T-helper 2 cell (primary cell): ENCODE measurements around the gene AMELY.
"Not testable (repeated sequence)": the region's sequence is repeated elsewhere in the genome, so short reads cannot be mapped to it uniquely, and the experiment has no call there.

Source experiments
- DNase-seq, 5 experiments: peaks; one replicate each; pipeline versions ENCODE4 v3.0.0 to v3.0.0-alpha.2; 2012 to 2022
- total RNA-seq, 2 donors: gene quantifications; one replicate each; lab custom pipeline; 2026; lab: John Stamatoyannopoulos, UW

AMELY gene, protein sequence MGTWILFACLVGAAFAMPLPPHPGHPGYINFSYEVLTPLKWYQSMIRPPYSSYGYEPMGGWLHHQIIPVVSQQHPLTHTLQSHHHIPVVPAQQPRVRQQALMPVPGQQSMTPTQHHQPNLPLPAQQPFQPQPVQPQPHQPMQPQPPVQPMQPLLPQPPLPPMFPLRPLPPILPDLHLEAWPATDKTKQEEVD
- 0 reads per million in 2 donors for total RNA-seq

GRCh38 chrY:6911253-6911881 lies at the start of gene AMELY:
AMELY (minus strand) TSS chrY:6911752; CDS start chrY:6872608, 39,144 bp downstream.
- DNase-seq, result no peak

- no peak for DNase-seq
These were observed 38.4 kb upstream of the AMELY start for GRCh38 chrY:6949947-6950346.

GRCh38 chrY:6948378-6948777 lies 36.8 kb upstream of the AMELY start:
- no peak for DNase-seq

DNA sequence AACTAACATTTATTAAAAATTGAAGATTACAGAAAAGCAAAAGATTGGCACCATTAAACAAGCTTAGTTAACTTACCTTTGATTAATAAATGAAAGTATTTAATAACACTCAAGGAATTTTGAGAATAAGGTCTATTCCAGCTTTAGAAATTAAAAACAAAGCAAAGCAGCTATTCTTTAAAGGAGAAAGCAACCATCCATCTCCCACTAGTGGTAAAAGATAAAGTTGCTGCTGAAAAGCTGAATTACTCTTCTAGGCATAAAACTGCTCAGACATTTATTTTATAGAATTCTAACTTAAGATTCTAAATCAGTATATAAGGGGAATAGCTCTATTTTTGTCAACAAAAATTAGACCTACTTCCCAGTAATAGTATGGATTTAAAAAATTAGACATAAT lies 36.1 kb upstream of the AMELY start:
- DNase-seq, result no peak

- no peak for DNase-seq
These were observed 23.9 kb upstream of the AMELY start for GRCh38 chrY:6935497-6935896.

DNA sequence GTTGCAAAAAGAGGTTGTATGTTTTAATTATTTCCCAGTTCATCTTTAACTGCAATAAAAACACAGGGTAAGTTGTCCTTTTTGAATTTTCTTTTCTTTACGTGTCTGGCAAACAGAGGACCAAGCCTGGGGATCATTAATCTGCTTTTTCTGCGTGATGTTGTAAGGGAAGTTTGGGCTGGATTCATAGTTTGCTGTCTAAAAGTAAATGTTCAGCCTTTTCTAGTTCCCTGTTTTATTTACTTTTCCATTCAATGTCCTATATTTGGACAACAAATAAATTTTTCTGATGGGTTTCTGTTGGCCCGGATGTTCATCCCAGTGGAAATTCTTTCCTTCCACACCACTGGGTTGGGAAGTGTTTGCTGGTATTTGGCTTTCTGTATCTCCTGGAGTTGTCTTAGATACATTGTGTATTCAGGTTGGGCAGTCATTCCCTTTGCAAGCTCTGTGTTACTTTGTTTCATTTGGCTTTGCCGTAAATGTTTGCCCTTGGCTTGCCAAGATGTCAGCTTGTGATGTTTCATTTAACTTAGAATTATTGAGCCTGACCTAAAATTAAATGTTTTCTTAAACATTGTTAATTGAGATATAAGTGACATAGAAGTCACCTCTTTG lies 20.3 kb upstream of the AMELY start:
- DNase-seq, result no peak

- no peak for DNase-seq
These were observed 17.7 kb upstream of the AMELY start for GRCh38 chrY:6929237-6929636.

- no peak for DNase-seq
These were observed 16.7 kb upstream of the AMELY start for GRCh38 chrY:6928265-6928664.

DNA sequence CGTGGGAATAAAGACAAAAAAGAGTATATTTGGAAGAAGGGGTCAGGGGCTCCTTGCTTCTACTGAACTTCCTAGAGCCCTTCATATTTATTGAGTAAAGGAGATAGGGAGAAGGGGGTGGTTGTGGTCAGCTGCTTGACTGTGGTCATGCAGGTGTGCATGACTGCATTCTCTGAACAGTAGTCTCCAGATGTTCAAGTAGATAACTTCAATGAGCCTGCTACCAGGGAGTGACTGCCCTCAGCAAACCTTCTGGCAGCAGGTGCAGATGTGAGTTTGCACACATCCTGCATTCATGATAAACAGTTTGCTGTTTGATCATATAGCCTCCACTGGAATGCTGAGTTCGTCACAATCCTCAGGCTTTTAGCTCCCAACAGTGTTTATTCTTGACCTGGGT lies 9.5 kb upstream of the AMELY start:
- no peak for DNase-seq

- no peak for DNase-seq
These were observed 1.8 kb upstream of the AMELY start for GRCh38 chrY:6913362-6913761.

DNA sequence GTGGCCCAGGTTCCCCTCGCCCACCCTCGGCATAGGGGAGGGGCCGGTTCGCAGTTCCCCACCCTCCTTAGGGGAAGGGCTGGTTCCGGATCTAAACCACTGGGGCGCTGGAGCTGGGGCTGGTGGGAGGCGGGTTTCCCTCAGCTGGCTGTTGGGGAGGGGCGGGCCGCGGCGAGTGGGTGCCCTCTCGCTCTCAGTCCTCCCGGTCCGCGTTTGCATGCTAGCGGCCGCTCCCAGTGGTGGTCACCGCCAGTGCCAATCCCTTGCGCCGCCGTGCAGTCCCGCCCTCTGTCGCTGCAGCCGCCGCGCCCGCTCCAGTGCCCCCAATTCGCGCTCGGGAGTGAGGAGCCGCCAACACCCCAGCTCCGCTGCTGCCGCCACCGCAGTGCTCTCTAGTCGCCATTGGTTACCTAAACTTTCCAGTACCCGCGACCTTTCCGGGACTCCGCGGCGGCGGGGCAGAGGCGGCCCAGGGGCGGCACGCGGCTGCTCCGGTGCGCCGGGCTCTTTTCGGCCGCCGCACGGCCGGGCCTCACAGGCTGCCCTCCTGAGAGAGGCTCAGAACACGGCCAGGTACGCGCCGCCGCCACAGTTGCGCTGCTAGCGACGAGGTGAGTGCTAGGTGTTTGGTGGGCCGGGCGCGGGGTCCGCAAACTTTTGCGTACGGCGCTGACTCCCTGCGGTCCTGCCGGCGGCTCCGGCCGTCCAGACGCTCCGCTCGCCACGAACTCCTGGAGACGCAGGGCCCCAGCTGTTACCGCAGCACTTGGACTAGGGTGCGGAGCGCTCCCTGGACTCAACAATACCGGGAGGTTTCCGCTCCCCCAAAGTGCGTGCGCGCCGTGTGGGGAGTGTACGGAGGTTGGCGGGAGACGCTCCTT lies 940 bp downstream of the AMELY start, which contains the start of gene TBL1Y:
Gene TBL1Y, plus strand, starts transcription at position 326 of the 881 bp plus-strand sequence. CDS start 114,388 bp downstream, outside the sequence.
- DNase-seq, result no peak

- DNase-seq, result no peak
These were observed 1.7 kb downstream of the AMELY start for GRCh38 chrY:6909856-6910255.

- peak in 1 of 5 experiments; percentile 3 for DNase-seq
These were observed 2.4 kb downstream of the AMELY start for GRCh38 chrY:6909118-6909521.

DNA sequence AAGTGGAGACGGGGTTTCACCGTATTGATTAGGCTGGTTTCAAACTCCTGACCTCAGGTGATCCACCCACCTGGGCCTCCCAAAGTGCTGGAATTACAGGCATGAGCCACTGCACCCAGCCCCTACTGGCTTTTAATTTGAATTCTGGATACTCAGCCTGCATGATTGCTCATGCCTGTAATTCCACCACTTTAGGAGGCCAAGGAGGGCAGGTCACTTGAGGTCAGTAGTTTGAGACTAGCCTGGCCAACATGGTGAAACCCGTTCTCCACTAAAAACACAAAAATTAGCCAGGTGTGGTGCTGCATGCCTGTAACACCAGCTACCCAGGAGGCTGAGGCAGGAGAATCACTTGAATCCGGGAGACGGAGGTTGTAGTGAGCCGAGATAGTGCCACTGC lies 3.5 kb downstream of the AMELY start:
- not testable (repeated sequence) for DNase-seq

GRCh38 chrY:6907591-6907990 lies 4.0 kb downstream of the AMELY start:
- no peak for DNase-seq

DNA sequence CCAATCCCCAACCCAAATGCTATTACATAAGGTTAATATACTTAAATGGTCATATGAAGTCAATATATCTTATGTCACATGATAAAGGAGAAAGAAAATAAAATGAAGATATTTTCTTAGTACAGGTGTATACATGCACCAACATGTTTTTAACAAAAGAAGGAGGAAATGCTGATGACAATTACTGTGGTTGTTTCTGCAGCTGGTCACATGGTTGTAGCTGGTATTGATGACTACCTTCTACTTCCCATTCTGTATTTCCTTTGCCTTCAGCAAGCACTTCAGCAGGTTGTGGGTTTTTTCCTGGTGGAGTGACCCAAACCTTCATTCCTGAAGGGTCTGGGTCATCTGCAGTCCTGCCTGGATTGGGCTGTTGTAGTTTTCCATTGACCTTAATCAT lies 9.4 kb downstream of the AMELY start:
- DNase-seq, result not testable (repeated sequence)

DNA sequence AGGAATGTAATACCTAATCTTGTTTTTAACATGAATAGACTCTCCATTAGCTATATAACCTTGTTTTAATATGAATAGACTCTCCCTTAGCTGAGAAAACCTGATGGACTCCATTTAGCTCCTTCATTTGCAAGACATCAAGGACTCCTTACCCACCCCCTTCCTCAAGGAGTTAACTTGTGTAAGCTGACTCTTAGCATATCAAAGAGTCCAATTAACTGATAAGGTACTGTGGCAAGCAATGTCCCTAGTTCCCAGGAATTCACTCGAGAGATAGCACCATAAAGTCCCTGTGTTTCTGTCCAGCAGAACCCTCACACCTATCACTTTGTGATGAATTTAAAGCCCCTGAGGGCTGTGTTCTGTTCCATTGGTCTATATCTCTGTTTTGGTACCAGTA lies 16.3 kb downstream of the AMELY start:
- no peak for DNase-seq

GRCh38 chrY:6894496-6894895 lies 17.1 kb downstream of the AMELY start:
- DNase-seq, result no peak

DNA sequence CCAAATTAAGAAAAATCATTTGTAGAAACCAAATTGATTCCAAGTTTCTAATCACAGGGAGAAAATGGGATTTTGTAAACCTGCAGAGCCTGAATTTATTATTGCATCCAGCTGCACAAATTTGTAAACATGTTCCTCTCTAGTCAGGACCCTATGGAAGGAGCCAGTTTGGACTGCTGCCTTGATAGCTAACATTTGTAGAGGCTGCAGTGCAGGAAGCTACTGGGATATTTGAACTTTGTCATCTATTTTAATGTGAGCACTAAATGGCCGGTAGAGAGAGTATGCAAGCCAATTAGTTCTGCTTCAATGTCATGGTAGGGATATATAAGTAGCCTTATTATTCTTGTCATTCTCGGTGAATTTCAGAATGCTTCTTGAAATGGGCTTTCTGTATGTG lies 62.2 kb downstream of the AMELY start:
- no peak for DNase-seq

- DNase-seq, result not testable (repeated sequence)
These were observed 68.9 kb downstream of the AMELY start for GRCh38 chrY:6842650-6843049.
